ENCODE data around the gene NKD1.
"Not testable (repeated sequence)": the region's sequence is repeated elsewhere in the genome, so short reads cannot be mapped to it uniquely, and the experiment has no call there.

NKD1 gene

GRCh38 chr16:50536258-50536645 is 11.9 kb upstream of the NKD1 start:
- DNase-seq (ENCODE audit: low read depth in 2 of 3, low spot score in 1 of 3): not testable (repeated sequence)

- no peak for DNase-seq (ENCODE audit: low read depth in 2 of 3, low spot score in 1 of 3)
These were observed 10.5 kb upstream of the NKD1 start for GRCh38 chr16:50537533-50538290.

- DNase-seq (ENCODE audit: low read depth in 2 of 3, low spot score in 1 of 3): no peak
These were observed 9.7 kb upstream of the NKD1 start for GRCh38 chr16:50538411-50539052.

- DNase-seq (ENCODE audit: low read depth in 2 of 3, low spot score in 1 of 3): no peak
These were observed 9.0 kb upstream of the NKD1 start for GRCh38 chr16:50539053-50539695.

GRCh38 chr16:50539822-50540710 is 8.1 kb upstream of the NKD1 start:
- no peak for DNase-seq (ENCODE audit: low read depth in 2 of 3, low spot score in 1 of 3)

GRCh38 chr16:50540711-50541007 is 7.5 kb upstream of the NKD1 start:
- no peak for DNase-seq (ENCODE audit: low read depth in 2 of 3, low spot score in 1 of 3)

GRCh38 chr16:50542703-50543102 is 5.5 kb upstream of the NKD1 start:
- no peak for DNase-seq (ENCODE audit: low read depth in 2 of 3, low spot score in 1 of 3)

- DNase-seq (ENCODE audit: low read depth in 2 of 3, low spot score in 1 of 3): no peak
These were observed 2.1 kb upstream of the NKD1 start for GRCh38 chr16:50546125-50546524.

GRCh38 chr16:50547340-50548124 is 664 bp upstream of the NKD1 start:
- peak; percentile 21 to 40 (median 31) for DNase-seq (ENCODE audit: low read depth in 2 of 3, low spot score in 1 of 3)

- DNase-seq (ENCODE audit: low read depth in 2 of 3, low spot score in 1 of 3): no peak
These were observed 839 bp downstream of the NKD1 start for GRCh38 chr16:50548909-50549560.

- DNase-seq (ENCODE audit: low read depth in 2 of 3, low spot score in 1 of 3): no peak
These were observed 1.3 kb downstream of the NKD1 start for GRCh38 chr16:50549561-50549915.

- DNase-seq (ENCODE audit: low read depth in 2 of 3, low spot score in 1 of 3): no peak
These were observed 1.8 kb downstream of the NKD1 start for GRCh38 chr16:50550035-50550434.

GRCh38 chr16:50550866-50551641 is 2.9 kb downstream of the NKD1 start:
- no peak for DNase-seq (ENCODE audit: low read depth in 2 of 3, low spot score in 1 of 3)

GRCh38 chr16:50552476-50553101 is 4.4 kb downstream of the NKD1 start:
- no peak for DNase-seq (ENCODE audit: low read depth in 2 of 3, low spot score in 1 of 3)

- no peak for DNase-seq (ENCODE audit: low read depth in 2 of 3, low spot score in 1 of 3)
These were observed 5.0 kb downstream of the NKD1 start for GRCh38 chr16:50553182-50553710.

- DNase-seq (ENCODE audit: low read depth in 2 of 3, low spot score in 1 of 3): no peak
These were observed 5.7 kb downstream of the NKD1 start for GRCh38 chr16:50553731-50554360.

- no peak for DNase-seq (ENCODE audit: low read depth in 2 of 3, low spot score in 1 of 3)
These were observed 7.2 kb downstream of the NKD1 start for GRCh38 chr16:50555269-50555875.

All from stimulated activated CD4-positive, alpha-beta T cell treated with anti-CD3 and anti-CD28 coated beads, Interleukin-12 subunit alpha, Interleukin-12 subunit beta, amount 100 ng/mL, for 48 hours (primary cell).